ENCODE data around the gene CATSPER3.
"Not testable (repeated sequence)": the region's sequence is repeated elsewhere in the genome, so short reads cannot be mapped to it uniquely, and the experiment has no call there.

The CATSPER3 gene

GRCh38 chr5:134975078-134975715, 7.5 kb downstream of the CATSPER3 start:
- DNase-seq, result no peak

- no peak for DNase-seq
These were observed 8.1 kb downstream of the CATSPER3 start for GRCh38 chr5:134975843-134976242.

- DNase-seq, result no peak
These were observed 9.1 kb downstream of the CATSPER3 start for GRCh38 chr5:134976841-134977240.

- no peak for DNase-seq
These were observed 11.7 kb downstream of the CATSPER3 start for GRCh38 chr5:134979416-134979815.

- no peak for DNase-seq
These were observed 14.5 kb downstream of the CATSPER3 start for GRCh38 chr5:134982230-134982629.

GRCh38 chr5:134989266-134989830, 21.6 kb downstream of the CATSPER3 start:
- DNase-seq, result no peak

GRCh38 chr5:134990183-134990582, 22.5 kb downstream of the CATSPER3 start:
- not testable (repeated sequence) for DNase-seq

GRCh38 chr5:134992148-134992547, 24.4 kb downstream of the CATSPER3 start:
- DNase-seq, result no peak

GRCh38 chr5:134993161-134993560, 25.5 kb downstream of the CATSPER3 start:
- no peak for DNase-seq

GRCh38 chr5:134994560-134995156, 27.0 kb downstream of the CATSPER3 start:
- DNase-seq, result no peak

- DNase-seq, result no peak
These were observed 28.2 kb downstream of the CATSPER3 start for GRCh38 chr5:134995850-134996402.

- no peak for DNase-seq
These were observed 29.3 kb downstream of the CATSPER3 start for GRCh38 chr5:134997015-134997414.

GRCh38 chr5:134998068-134998467, 30.4 kb downstream of the CATSPER3 start:
- DNase-seq, result not testable (repeated sequence)

- no peak for DNase-seq
These were observed 36.7 kb downstream of the CATSPER3 start for GRCh38 chr5:135004376-135004775.

GRCh38 chr5:135005076-135005475, 37.4 kb downstream of the CATSPER3 start:
- no peak for DNase-seq

GRCh38 chr5:135007305-135007704, 39.6 kb downstream of the CATSPER3 start:
- DNase-seq, result no peak

GRCh38 chr5:135007749-135008363, 40.1 kb downstream of the CATSPER3 start:
- no peak for DNase-seq

GRCh38 chr5:135008556-135008955, 40.8 kb downstream of the CATSPER3 start:
- DNase-seq, result no peak

- no peak for DNase-seq
These were observed 41.5 kb downstream of the CATSPER3 start for GRCh38 chr5:135008981-135009735.

- no peak for DNase-seq
These were observed 42.2 kb downstream of the CATSPER3 start for GRCh38 chr5:135009736-135010501.

GRCh38 chr5:135010502-135011354, 43.0 kb downstream of the CATSPER3 start:
- no peak for DNase-seq
